ENCODE data around the gene RBBP5.

Gene RBBP5

DNA sequence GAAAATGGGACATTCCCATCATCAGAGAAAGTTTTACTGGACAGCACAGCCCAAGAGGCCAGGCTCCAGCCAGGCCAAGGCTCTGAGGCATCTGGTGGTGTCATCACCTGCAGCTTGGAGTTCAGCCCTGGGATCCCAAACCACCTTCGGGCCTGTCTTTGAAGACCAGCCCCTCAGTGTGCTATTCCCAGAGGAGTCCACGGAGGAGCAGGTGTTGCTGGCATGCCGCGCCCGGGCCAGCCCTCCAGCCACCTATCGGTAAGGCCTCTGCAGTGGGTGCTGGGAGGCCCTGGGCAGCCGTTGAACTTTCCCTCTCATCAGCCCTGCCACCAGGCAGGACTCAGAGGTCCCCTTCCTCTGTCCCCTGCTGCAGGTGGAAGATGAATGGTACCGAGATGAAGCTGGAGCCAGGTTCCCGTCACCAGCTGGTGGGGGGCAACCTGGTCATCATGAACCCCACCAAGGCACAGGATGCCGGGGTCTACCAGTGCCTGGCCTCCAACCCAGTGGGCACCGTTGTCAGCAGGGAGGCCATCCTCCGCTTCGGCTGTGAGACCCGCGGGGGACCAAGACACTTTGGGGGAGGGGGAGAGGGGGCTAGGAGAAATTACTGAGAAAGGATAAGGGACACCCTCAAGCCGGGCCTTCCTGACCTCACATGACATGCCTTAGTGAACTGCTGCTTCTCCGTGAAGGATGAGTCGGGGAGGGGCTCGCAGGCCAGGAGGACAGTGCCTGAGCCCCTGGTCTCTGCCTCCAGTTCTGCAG lies 63.8 kb downstream of the RBBP5 start:
- no peak for DNase-seq (ENCODE audit: low read depth in 2 of 2)

DNA sequence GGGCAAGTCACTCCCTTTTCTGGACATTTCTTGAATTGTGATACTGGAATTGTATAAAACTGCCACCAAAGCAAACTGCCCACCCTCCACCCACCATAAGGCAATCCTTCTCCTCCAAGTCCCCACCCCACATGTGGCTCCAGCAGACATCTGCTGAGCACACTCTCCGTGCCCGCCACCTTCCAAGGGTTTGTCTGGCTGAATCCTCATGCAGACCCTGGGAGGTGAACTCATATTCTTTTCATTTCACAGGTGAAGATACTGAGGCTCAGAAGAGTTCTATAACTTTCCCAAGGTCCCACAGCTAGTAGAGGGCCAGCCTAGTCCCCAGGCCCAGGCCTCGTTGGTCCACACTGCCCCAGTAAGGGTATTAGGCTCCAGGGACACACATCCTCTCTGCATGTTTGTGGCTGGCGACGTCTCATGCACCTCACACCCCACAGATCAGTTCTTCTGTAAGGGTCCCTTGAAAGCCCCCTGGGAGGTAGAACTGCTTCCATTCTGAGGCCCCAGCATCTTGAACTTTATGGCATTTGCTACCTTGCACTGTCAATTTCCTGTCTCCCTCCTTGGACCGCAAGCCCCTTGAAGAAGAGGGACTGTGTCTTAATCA lies 64.7 kb downstream of the RBBP5 start:
- no peak for DNase-seq (ENCODE audit: low read depth in 2 of 2)

DNA sequence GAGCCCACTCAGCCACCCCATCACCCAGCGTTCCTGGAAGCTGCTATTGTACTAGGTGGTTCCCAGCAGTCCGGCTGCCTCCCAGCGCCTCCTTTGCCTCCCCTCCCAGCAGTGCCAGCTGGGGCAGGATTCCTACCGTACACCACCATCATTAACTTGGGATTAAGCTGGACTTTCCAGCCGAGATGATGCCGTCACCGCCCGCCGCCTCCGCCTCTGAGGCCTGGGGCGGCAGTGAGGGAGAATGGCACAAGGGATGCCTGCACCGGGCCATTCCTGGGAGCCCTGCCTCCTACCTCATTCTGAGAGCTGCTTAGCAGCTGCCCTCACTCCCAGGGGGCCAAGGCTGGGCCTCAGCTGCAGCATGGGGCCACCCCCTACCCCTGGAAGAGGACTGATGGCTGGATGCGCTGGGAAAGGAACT lies 65.6 kb downstream of the RBBP5 start:
- no peak for DNase-seq (ENCODE audit: low read depth in 2 of 2)

DNA sequence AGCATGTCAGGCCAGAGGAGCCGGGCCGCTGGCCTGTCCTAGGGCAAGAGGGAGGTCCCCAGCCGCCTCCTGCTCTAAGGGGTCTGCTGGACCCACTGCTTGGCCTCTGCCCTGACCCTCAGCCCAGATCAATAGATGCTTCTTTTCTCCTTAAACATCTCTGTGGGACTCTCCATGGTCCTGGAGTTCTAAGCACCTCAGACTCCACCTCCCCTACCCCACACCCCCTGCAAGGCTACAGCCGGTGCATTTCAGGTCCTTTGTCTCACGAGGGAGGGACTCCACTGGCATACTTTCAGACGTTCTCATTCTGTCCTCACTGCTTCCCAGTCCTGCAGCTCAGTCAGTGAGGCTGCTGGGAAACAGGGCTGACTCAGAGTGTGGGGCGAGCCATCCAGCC lies 67.8 kb downstream of the RBBP5 start:
- no peak for DNase-seq (ENCODE audit: low read depth in 2 of 2)

DNA sequence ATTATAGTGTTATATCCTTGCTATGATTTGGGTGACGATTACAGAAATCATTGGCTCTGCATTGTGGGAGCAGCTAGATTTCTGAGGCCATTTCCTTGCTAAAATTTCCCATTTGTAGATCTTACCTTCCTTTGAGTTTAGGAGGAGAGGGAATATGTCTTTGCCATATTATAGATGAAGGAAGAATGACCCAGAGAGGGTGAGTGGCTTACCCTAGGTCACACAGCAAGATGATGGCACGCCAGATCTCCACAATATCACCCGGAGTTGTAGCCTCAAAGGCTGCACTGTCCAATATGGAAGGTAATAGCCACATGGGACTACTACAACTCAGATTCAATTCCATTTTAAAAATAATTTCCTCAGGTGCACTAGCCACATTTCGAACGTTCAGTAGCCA lies 68.5 kb downstream of the RBBP5 start:
- no peak for DNase-seq (ENCODE audit: low read depth in 2 of 2)

DNA sequence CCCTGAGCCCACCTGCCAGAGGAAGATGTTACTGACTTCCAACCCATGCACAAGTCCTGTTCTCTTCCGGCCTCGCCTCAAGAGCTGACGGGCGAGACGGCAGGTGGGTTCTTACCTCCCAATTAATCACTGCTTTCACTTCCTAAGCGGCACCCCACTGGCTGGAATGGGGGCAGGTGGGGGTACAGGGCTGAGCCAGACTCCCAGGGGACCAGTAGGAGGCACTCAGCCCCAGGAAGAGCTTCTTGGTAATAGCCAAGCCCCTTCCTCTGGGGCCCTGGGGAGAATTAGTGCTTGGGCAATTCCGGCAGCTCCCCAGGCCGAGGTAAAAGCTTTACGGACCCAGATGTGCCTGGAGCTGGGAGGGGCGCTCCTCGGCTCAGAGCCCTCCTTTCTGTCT lies 69.1 kb downstream of the RBBP5 start:
- no peak for DNase-seq (ENCODE audit: low read depth in 2 of 2)

DNA sequence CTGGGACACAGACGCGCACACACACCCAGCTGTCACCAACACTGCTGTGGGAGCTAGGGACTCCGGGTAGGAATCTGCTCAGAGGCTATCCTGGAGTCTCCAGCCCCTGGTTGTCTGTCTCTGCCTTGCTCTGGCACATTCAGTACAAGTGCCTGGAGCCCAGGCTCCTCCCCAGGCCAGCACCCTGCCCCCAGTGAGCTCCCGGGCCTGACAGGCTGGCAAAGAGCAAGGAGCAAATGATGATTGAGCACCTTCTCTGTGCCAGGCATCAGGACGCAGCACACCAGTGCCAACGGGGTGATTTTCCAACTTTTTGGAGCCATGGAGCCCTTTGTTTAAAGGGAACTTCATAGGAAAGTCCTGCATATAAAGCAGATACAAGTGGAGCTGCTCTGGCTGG lies 72.3 kb downstream of the RBBP5 start:
- no peak for DNase-seq (ENCODE audit: low read depth in 2 of 2)

DNA sequence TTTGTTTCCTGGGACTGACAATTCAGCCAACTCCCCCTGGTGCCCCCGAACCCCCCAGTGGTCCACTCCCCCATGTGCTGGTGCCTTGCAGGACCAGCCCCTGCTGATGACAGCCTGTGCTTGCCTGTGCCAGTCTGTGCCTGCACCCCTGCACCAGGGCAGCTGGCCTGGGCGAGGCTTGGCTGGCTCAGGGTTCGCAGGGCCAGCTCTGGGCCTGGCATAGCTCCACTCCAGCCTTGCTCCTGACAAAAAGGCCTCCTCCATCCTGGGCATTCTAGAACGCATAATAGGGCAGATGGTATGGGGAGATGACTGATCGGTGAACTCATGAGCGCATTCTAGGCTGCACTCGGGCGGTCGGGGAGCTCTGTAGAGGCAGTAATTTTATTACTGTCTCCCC lies 73.4 kb downstream of the RBBP5 start:
- no peak for DNase-seq (ENCODE audit: low read depth in 2 of 2)

DNA sequence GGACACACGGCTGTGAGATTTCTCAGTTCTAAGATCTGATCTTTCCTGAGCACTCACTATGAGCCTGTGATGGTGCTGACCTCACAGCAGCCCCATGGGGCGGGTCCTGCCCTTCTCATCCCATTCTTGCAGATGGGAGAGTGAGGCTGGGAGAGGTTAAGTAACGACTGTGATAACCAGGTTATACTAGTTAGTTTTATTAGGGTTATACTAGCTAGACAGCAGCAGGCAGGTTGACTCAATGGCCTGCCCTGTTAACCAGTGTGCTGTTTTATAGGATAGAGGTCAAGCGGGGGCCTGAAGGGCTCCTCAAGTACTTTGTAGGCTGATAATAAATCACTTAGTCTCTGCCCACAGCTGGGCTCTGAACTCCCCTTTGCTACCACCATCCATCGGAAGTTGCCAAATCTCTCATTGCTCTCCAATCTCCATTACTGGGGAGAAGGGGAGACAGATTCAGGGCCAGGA lies 74.0 kb downstream of the RBBP5 start:
- DNase-seq (ENCODE audit: low read depth in 2 of 2) = no peak

DNA sequence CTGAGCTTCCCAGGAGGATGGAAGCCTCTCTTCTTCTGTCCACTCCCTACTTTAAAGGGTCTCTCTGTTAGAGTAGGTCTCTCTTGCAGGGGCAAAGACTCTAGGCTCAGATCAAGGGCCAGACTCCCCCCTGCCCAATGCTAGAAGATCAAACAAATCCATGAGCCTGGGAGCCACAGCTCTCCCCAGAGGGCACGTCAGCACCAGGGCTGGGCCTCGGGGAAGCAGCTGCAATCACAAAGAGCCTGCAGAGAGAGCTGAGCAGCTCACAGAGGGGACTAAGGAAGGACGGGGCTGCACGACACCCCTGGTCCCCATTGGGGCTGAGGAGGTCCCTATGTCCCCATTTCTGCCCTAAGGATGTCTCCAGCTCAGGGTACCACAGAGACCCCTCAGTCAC lies 74.9 kb downstream of the RBBP5 start:
- no peak for DNase-seq (ENCODE audit: low read depth in 2 of 2)

DNA sequence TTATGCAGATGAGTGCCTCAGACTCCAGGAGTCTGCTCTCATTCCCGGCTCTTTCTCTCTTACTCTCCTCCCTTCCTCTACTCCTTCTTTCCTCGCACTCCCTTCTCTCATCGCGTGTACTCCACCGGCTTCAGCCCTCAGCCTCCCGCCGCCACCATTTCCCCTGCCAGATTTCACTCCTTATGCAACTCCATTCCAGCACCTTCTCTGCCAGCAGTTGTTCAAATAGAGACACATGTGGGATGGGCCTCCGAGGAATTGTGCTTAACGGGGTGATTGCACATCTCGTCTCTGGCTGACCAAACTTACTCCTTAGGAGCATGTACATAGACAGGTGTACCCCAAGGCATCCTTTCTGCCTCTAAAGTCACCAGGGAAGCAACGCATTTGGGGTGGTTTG lies 76.6 kb downstream of the RBBP5 start:
- no peak for DNase-seq (ENCODE audit: low read depth in 2 of 2)

DNA sequence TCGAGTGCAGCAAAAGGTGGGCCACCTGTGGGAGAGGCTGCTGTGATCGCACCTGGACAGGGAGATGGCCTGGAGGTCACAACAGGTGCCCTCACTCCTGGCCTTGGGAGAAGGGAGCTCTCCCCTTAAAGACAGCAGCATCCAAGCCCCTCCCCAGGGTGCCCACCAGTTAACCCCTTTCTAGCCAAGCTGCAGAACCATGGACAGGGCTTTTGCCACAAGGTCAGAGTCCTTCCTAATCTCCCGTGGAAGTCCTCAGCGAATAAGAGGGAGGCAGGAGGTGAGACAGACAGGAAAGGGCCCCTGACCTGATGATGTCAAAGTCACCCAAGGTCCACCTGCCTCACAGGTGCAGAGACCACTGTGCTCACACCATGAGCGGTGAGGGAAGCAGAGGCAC lies 77.0 kb downstream of the RBBP5 start:
- no peak for DNase-seq (ENCODE audit: low read depth in 2 of 2)

DNA sequence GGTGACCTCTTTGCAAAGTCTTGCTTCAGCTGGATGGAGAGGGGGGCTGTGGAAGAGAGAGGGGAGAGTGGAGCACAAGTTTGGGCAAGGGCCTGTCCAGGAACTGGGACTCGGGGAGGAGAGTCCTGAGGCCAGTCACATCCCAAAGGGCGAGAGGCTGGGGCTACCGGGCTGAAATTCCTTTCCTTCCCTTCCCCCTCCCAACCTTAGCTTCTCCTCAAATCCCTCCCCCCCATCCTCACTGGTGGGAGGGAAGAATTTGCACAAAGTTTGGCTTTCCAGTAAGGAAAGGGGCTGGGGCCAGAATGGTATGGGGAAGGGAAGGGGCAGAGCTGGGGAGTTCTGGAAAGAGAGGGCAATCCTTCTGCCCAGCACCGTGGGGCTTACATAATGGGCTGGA lies 77.9 kb downstream of the RBBP5 start:
- DNase-seq (ENCODE audit: low read depth in 2 of 2) = no peak

DNA sequence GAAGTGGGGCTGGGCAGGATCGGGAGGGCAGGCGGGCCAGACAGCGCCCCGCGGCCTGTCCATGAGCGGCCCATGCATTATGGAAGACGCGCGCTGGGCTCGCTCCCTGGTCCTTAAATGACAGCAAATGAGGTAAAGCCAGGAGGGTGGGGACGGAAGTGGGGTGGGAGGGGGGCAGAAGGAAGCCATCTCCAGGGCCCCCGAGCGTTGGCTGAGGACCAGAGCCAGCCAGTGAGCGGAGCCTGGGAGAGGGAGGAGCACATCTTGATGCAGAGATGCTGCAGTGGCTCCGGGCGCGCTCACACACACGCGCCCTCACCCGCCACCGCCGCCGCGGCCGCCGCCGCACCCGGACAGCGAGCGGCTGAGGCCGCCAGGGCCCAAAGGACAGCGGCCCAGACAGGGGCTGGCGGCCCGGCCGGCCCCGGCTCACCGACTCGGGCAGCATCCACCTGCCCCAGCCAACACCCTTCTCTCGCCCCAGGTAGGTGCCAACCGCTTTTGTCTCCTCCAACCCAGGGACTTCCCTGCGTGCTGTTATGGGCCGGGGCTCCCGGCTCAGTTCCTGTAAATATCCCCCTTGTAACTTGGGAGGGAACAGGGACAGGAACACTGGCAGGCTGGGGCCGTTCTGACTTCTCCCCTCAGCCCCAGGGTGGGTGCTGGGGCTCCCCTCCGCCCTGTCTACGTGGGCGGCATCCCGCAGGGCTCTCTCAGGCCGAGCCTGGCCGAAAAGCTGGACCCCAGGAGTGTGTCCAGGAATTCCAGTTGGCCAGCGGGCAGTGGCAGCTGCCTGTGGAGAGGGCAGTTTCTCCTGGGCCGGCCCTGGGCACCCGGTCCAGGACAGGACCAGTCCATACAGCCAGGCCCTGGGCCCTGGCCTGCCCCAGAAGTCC lies 78.6 kb downstream of the RBBP5 start, which contains the start of gene CNTN2:
Gene CNTN2, plus strand, starts transcription at position 302 of the 896 bp plus-strand sequence. CDS start 9,974 bp downstream, outside the sequence.
- DNase-seq (ENCODE audit: low read depth in 2 of 2) = no peak

DNA sequence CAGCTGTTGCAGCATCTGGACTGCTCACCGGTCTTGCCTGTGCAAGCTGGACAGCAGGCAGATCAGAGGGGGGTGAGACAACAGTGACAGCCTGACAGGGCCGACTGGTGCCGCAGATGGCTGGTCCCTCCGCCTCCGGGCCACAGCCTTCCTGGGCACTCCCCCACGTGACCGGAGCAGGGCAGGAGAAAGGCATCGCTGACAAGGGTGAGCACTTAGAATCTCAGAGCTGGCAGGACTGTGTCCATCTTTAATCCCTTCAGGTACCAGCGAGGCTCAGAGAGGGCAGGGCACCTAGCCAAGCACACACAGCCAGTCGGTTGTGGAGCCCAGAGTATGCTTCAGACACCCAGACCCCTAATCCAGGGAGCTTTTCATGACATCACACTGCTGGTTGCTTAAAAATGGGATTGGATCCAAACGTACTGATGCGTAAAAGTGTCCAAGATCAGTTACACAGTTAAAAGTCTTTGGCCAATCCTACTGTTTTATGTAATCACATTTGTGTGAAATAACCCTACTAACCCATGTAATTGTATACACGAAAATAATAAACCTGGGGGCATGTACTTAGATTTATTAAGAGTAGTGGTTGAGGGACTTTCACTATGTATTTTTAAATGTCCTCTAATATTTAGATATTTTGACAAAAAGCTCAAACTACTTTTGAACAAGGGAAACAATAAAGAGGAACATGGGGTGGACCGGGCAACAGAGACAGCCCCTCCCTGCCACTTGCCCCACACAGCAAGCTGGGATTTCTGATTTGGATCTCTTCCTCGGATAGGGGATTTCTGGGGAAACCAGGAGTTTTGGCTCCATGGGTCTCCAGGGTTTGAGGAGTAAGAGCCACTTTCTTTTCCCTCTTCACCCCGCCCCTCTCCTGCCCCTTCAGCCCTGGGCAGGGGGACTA lies 79.5 kb downstream of the RBBP5 start:
- DNase-seq (ENCODE audit: low read depth in 2 of 2) = no peak

DNA sequence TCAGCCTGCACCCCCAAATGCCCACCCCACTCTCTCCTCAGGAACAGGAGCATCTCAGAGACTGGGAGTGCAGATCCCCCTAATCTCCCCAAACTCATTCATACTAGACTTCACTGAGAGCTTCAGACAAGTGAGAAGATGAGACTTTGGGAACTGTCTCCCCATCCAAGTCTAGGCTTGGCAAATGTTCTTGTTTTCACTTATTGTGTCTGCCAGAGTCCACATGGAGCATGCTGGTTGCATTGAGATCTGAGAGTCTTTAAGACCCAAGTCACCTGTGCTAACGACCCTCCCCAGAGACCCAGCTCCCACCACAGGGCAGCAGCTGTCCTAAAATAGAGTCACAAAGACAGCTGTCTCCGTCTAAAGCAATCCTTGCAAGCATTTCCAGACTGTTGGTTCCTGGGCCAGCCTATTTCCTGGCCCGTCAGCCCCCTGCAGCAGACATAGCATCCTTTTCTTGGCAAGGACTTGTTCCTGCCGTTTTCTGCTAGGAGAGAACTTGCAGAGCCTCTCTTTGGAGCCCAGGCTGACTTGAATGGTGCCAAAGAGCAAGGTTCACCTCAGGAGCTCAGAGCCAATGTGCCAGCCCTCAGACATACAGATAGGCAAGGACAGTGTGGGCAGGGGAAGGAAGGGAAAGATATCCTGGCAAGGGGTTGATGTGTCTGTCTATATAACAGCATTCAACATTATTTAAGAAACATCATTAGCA lies 80.6 kb downstream of the RBBP5 start:
- DNase-seq (ENCODE audit: low read depth in 2 of 2) = no peak

DNA sequence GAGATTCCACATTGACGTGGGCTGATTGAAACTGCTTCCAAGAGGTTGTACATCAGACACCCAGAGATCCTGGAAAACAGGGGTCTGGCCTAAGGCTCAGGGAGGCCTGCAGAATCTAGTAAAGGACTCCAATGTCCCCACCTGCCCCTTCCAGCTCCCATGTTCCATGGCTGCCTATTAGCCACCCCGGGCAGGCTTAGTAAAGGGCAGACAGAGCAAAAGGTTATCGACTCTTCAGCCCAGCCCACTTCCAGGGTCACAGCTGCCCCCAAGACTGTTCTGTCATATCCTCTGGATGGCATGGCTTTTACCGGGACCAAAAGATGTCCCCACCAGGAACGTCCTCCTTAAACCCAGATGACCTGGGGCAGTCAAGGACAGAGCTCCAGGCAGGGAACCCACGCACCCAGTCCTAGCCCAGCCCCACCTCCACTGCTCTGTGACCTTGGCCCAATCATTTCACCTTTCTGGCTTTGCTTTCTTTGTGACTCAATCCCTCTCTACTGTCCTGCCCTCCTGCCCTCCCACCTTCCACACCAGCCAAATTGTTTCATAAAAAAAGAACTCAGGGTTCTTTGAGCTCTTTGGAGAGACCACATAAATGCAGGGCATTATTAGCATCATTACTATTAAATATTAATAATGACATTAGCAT lies 83.5 kb downstream of the RBBP5 start:
- no peak for DNase-seq (ENCODE audit: low read depth in 2 of 2)

DNA sequence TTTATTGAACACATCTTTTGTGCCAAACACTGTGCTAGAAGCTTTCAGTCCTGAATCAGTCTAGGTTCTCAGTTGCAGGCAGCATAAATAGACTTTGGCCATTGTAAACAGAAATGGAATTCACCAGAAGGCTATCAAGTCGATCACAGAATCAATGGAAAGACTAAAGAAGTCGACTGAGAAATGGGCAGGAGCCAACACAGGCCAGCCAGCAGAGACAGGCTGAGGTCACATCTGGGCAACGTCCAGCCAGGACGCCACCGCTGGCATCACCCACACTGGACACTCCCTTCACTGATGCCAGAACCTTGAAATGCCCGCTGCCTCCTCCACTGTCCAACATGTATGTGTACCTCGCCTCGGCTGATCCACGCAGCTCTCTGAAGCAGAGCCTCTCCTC lies 84.2 kb downstream of the RBBP5 start:
- DNase-seq (ENCODE audit: low read depth in 2 of 2) = no peak
